ENCODE measurements around the gene CEMIP. TPM values are rescaled to one million over a fixed set of nuclear protein-coding genes. Genes with fewer than 3 reads are reported as not detected.
A peak's percentile ranks its signal among the peaks of the same experiment; 100 is the strongest.

Gene CEMIP
- total and polyA plus RNA-seq, 11 donors: 0.04 to 9.6 (median 0.19) TPM

- ATAC-seq (no peak), DNase-seq (no peak)
- Histone ChIP-seq H3K27me3 (no peaks in the 10 kb centered on the region), H3K4me3 (no peak overlapping the region), H3K4me1 (peaks cover 0 to 4% (median 0%) of the 10 kb centered on the region in 12 donors), H3K36me3 (peaks cover 0 to 38% (median 14%) of the 10 kb centered on the region in 9 donors), H3K9me3 (peaks cover 0 to 15% (median 5%) of the 10 kb centered on the region in 12 donors), H3K27ac (no peak overlapping the region)
- intact Hi-C loops (cut with DNase I): loop anchor here in 4 of 10 donors (5.0 kb wide), 3 partner anchors 190 to 510 kb away; partner anchors contain the start of gene CEMIP (in 1 of the 4)
- WGBS, 4 donors: 52 to 73% (median 57%) methylated on average over 3 of the region's 3 CpGs
- no peak for TF ChIP-seq POLR2A (IDR thresholded peaks at IDR 0.05)
- TF ChIP-seq CTCF (IDR thresholded peaks at IDR 0.05): no peak
Measured at GRCh38 chr15:80967451-80967850, 188.3 kb downstream of the CEMIP start.

GRCh38 chr15:80967991-80968510, 188.9 kb downstream of the CEMIP start:
- peaks cover 0 to 15% (median 5%) of the 10 kb centered on the region in 12 donors for H3K9me3 ChIP-seq
- intact Hi-C loops (cut with DNase I): loop anchor here in 4 of 10 donors (5.0 kb wide), 3 partner anchors 191 to 511 kb away; partner anchors contain the start of gene CEMIP (in 1 of the 4)
- DNase-seq (no peak), ATAC-seq (no peak)
- no peak overlapping the region for H3K27ac ChIP-seq
- peaks cover 0 to 4% (median 0%) of the 10 kb centered on the region in 12 donors for H3K4me1 ChIP-seq
- TF ChIP-seq CTCF (IDR thresholded peaks at IDR 0.05) (no peak), POLR2A (IDR thresholded peaks at IDR 0.05) (no peak)
- H3K4me3 ChIP-seq: no peak overlapping the region
- 96 to 99% (median 97%) methylated on average over 3 to 4 of the region's 4 CpGs for WGBS, 4 donors
- H3K36me3 ChIP-seq: peaks cover 0 to 38% (median 14%) of the 10 kb centered on the region in 9 donors
- no peaks in the 10 kb centered on the region for H3K27me3 ChIP-seq

GRCh38 chr15:80969316-80969715, 190.1 kb downstream of the CEMIP start:
- Histone ChIP-seq H3K27me3 (no peaks in the 10 kb centered on the region), H3K9me3 (peaks cover 0 to 14% (median 3%) of the 10 kb centered on the region in 12 donors), H3K4me1 (peaks cover 0 to 6% (median 1%) of the 10 kb centered on the region in 12 donors), H3K27ac (no peak overlapping the region), H3K4me3 (no peak overlapping the region), H3K36me3 (peaks cover 0 to 42% (median 14%) of the 10 kb centered on the region in 9 donors)
- no peak for TF ChIP-seq POLR2A (IDR thresholded peaks at IDR 0.05)
- TF ChIP-seq CTCF (IDR thresholded peaks at IDR 0.05): no peak
- ATAC-seq (no peak), DNase-seq (no peak)
- 75 to 91% (median 85%) methylated on average over 7 of the region's 7 CpGs for WGBS, 4 donors
- intact Hi-C loops (cut with DNase I): loop anchor here in 4 of 10 donors (5.0 kb wide), 3 partner anchors 192 to 512 kb away; partner anchors contain the start of gene CEMIP (in 1 of the 4)

- 56 to 62% (median 58%) methylated on average over 12 of the region's 12 CpGs for whole genome bisulfite sequencing, 4 donors
- TF ChIP-seq POLR2A (IDR thresholded peaks at IDR 0.05): no peak
- TF ChIP-seq CTCF (IDR thresholded peaks at IDR 0.05): peak; percentile 74 to 97 (median 92)
- peaks cover 0 to 5% (median 0%) of the 10 kb centered on the region in 12 donors for H3K9me3 ChIP-seq
- peaks cover 0 to 8% (median 1%) of the 10 kb centered on the region in 12 donors for H3K4me1 ChIP-seq
- ATAC-seq: peak in 3 of 4 donors; percentile 61 to 79 (median 78)
- peaks cover 0 to 42% (median 14%) of the 10 kb centered on the region in 9 donors for H3K36me3 ChIP-seq
- peak in 4 of 5 donors; percentile 44 to 57 (median 52) for DNase-seq
- H3K4me3 ChIP-seq: no peak overlapping the region
- H3K27me3 ChIP-seq: no peaks in the 10 kb centered on the region
- no peak overlapping the region for H3K27ac ChIP-seq
- intact Hi-C loops (cut with DNase I): loop anchor here (1.0 to 10.0 kb wide), 16 partner anchors 188 to 515 kb away; partner anchors contain the start of gene CEMIP (in 5 of the 10)
Measured at GRCh38 chr15:80970018-80970657, 191.0 kb downstream of the CEMIP start.
